Measurements from ENCODE around the gene FRMD4A.

GRCh38 chr10:14350006-14350405 lies 19.3 kb upstream of the FRMD4A start:
- TF ChIP-seq CTCF (conservative IDR thresholded peaks at IDR 0.05; ENCODE audit: low read depth, low read length) (no peak), EZH2 (IDR thresholded peaks at IDR 0.05; ENCODE audit: low read length, unreplicated experiment) (no peak), EZH2phosphoT487 (IDR thresholded peaks at IDR 0.05; ENCODE audit: borderline replicate concordance, low read length) (no peak)
